Heart left ventricle (tissue), 13 donors: ENCODE measurements around the gene JAKMIP3.
"Not testable (repeated sequence)": the region's sequence is repeated elsewhere in the genome, so short reads cannot be mapped to it uniquely, and the experiment has no call there.

ENCODE experiments used
- CTCF ChIP-seq, 12 donors: fragments of 200-600 bp; sonication (generic) in 4 of 12; IDR thresholded peaks; one replicate each; pipeline versions ENCODE4 v1.5.0 to v1.8.0; 2018 to 2022; ENCODE audit warnings: antibody characterized with exemption in 12 of 12, mild to moderate bottlenecking in 5 of 12
- POLR2A ChIP-seq, 2 donors: fragments of 450-650 bp; IDR thresholded peaks; one replicate each; pipeline ENCODE4 v1.6.1; 2017; ENCODE audit warnings: antibody characterized with exemption in 2 of 2, mild to moderate bottlenecking in 2 of 2, moderate library complexity in 2 of 2
- donor health status: ischemic (EF 13 %, LVEDD 7.1; RV severe dilation, severe dysfunction).
- donor health status: DM: no; HTN: yes; CAD: no.
- donor health status: DM: no; HTN: no; CAD: no.
- donor health status: ischemic (EF 25% LVEDD 6.9; RV normal size, moderate dysfunction).
- donor health status: ischemic (EF 25% LVEDD 5.7; RV mildly dilated, moderate dysfunction).
- donor health status: ischemic (EF 35%, LVEDD 5.7; RV mildly dilated, moderate dysfunction).
- donor health status: nonischemic (EF 11% LVEDD 7.7; RV severe dilation, severe dysfunction).
- donor health status: DM: yes; HTN: yes; CAD: no.
- donor health status: PGD.
- donor health status: ischemic (EF 29% LVEDD 5.4; RV normal size, mild dysfunction).
- donor health status: nonischemic (EF 23%, LVEDD 6.1; RV moderate dilation, normal function).

- TF ChIP-seq CTCF, POLR2A (IDR thresholded peaks at IDR 0.05): not testable (repeated sequence)
Measured at GRCh38 chr10:132084384-132084783, 18.6 kb downstream of the JAKMIP3 start.
